ENCODE data around the gene STOML2.
A peak's percentile ranks its signal among the peaks of the same experiment; 100 is the strongest.

STOML2 gene

DNA sequence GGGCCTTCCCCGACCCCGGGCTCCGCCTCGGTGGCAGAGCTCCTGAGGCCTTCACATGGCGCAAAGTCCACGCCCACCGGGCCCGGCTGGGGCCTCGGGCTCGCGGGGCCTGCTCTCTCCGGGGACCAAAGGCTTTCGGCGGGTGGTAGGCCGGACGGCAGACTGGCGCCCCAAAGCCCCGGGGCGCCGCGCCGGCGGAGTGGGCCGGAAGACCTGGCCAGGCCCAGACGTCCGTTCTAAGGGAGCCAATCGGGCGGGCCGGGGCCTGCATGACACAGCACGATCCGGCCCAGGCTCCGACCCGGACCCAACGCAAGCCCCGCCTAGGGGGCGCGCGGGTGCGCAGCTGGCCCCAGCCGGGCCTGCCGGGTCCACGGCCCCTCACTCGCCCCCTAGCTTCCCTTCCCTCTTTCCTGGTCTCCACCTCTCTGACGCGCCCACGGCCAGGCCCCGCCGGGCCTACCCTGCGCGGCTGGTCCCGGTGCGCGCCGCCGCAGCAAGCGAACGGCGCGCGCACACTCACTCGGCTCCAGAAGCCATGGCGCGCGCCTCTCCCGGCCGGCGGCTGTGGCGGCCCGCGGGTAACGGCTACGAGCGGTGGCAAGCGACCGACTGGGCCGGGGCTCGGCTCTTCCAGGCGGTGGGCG, 31.0 kb downstream of the STOML2 start:
- peak; percentile 58 for DNase-seq

GRCh38 chr9:35070823-35071813, 31.8 kb downstream of the STOML2 start:
- no peak for DNase-seq

DNA sequence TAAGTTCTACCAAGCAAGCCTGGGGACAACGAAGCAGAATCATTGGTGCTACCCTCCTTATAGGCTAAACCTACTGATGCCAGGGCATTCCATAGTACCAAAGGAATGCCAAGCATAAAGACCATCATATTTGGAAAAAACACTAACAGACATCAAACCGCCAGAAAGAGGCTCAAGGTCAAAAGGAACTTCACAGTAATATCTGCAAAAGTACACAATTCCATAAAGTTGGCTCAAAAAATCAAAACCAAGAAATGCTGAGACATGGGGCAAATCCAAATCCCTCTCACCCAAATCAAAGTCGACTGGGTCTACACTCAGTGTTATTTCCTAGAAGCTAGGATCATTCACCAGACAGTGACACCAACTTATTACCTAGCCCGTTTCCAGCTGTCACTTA, 33.9 kb downstream of the STOML2 start:
- DNase-seq, result no peak

DNA sequence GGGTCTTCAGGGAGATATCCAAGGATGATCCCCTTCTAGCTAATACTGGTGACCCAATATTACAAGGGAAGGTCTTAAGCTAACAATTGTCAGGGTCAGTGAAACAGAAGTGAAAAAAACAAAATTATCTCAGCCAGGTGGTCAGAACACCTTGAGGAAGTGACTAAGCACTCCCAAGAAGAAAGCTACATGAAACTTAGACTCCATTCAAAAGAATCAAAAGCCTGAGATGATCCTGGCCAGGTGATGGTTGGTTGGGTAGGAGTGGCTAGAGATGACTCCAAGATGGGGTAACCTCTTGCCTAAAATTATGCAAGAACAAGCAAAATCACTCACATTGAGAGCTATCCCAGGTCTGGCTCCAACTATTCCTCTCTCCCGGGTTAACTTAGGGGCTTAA, 35.9 kb downstream of the STOML2 start:
- DNase-seq, result no peak

DNA sequence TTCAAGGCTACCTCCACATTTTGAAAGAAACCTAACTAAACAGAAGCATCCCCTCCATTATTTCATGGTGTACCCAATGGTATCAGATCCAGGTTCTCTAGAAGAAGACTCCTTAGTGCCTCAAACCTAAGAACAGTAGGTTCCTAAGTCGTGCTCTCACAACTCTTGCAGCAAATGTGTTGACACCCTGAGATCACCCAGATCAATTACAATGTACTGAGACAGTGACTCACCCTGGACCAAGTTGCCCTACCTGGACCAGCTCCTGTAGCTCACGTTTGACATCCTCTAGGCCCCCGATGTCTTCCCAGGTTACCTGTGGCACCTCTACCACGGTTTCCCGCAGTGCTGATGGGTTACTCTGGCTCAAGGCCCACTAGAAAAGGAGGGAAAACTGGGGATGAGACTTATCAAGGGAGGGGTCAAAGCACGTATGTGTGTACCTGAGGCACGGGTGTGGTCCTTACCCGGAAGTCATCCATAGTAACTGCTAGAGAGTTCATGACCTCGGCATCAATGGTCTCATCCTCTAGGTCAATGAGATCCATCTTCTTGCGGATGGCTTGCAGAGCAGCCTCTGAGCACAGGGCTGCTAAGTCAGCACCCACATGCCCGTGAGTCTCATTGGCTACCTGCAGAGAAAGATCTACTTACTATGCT, 42.3 kb downstream of the STOML2 start:
- no peak for DNase-seq

DNA sequence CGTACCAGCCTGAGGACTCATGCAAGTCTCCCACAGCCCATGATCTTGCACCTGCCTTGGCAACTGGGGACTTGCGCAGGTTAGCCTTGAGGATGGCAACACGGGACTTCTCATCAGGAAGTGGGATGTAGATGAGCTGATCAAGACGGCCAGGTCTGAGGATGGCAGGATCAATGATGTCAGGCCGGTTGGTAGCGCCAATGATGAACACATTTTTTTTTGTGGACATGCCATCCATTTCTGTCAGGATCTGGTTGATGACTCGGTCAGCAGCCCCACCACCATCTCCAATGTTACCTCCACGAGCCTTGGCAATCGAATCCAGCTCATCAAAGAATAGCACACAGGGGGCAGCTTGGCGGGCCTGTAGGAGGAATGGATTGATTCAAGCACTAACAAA, 43.5 kb downstream of the STOML2 start:
- no peak for DNase-seq

- DNase-seq, result no peak
Measured at GRCh38 chr9:35057271-35057620, 45.7 kb downstream of the STOML2 start.

- DNase-seq, result no peak
Measured at GRCh38 chr9:35056571-35057270, 46.2 kb downstream of the STOML2 start.

- DNase-seq, result no peak
Measured at GRCh38 chr9:35054871-35055644, 47.9 kb downstream of the STOML2 start.

GRCh38 chr9:35054185-35054835, 48.6 kb downstream of the STOML2 start:
- no peak for DNase-seq

- DNase-seq, result peak; percentile 22
Measured at GRCh38 chr9:35051069-35051967, 51.6 kb downstream of the STOML2 start.
